HepG2 (cell line): ENCODE measurements around the gene C6orf62. TPM values are rescaled to one million over a fixed set of nuclear protein-coding genes. Genes with fewer than 3 reads are reported as not detected.
A peak's percentile ranks its signal among the peaks of the same experiment; 100 is the strongest.

Source experiments
- ARID5B ChIP-seq: IDR thresholded peaks from 2 replicates; pipeline ENCODE4 v1.4.0; 2020; ENCODE audit warnings: mild to moderate bottlenecking, missing genetic modification reagents
- GMEB1 ChIP-seq: sonication (generic); formaldehyde crosslinking; IDR thresholded peaks from 2 replicates; pipeline ENCODE4 v1.5.1; 2020; ENCODE audit warnings: missing genetic modification reagents, mild to moderate bottlenecking, borderline replicate concordance
- HMG20A ChIP-seq: IDR thresholded peaks from 2 replicates; pipeline ENCODE4 v1.6.1; 2016; ENCODE audit warnings: borderline replicate concordance
- MAFF ChIP-seq: IDR thresholded peaks from 2 replicates; pipeline ENCODE4 v1.6.1; 2011; ENCODE audit warnings: low read depth, low read length, improper control_type of control experiment
- MIXL1 ChIP-seq: IDR thresholded peaks from 2 replicates; pipeline ENCODE4 v1.6.1; 2016
- REPIN1 ChIP-seq: sonication (generic); formaldehyde crosslinking; IDR thresholded peaks from 2 replicates; pipeline ENCODE4 v1.8.0; 2022; ENCODE audit warnings: missing genetic modification reagents, low read depth, mild to moderate bottlenecking, borderline replicate concordance
- SALL1 ChIP-seq: sonication (generic); formaldehyde crosslinking; IDR thresholded peaks from 2 replicates; pipeline ENCODE4 v1.8.0; 2022; ENCODE audit warnings: mild to moderate bottlenecking, missing genetic modification reagents
- SOX6 ChIP-seq, 2 experiments: fragments of 450-650 bp in 1 of 2; sonication (generic) in 1 of 2; formaldehyde crosslinking in 1 of 2; IDR thresholded peaks; 2 replicates each; pipeline versions ENCODE4 v1.4.0 to v1.6.1; 2017 to 2020; ENCODE audit warnings: antibody characterized with exemption in 1 of 2, mild to moderate bottlenecking in 1 of 2, missing genetic modification reagents in 1 of 2
- ZBTB39 ChIP-seq: sonication (generic); formaldehyde crosslinking; IDR thresholded peaks from 2 replicates; pipeline ENCODE4 v1.5.0; 2020; ENCODE audit warnings: missing genetic modification reagents
- ZNF121 ChIP-seq: sonication (generic); formaldehyde crosslinking; IDR thresholded peaks from 2 replicates; pipeline ENCODE4 v1.5.0; 2020; ENCODE audit warnings: mild to moderate bottlenecking, missing genetic modification reagents
- ZNF616 ChIP-seq: sonication (generic); formaldehyde crosslinking; IDR thresholded peaks from 2 replicates; pipeline ENCODE4 v1.5.0; 2020; ENCODE audit warnings: low read depth, mild to moderate bottlenecking, missing genetic modification reagents
- polyA plus RNA-seq, 8 experiments: library from polyadenylated mRNA; depleted of rRNA in 3 of 8; stranded (reverse) in 7 of 8; unstranded in 1 of 8; fragments of >200 nt; fragmentation: Illumina TruSeq in 4 of 8; extraction: Trizol in 4 of 8; gene quantifications; 2 replicates each; pipeline versions ENCODE4 v1.2.1 to v1.2.3, GENCODE V29; 2011 to 2016; ENCODE audit warnings: low read depth in 4 of 8, missing spikeins in 1 of 8, mixed read lengths in 1 of 8; ENCODE audit not compliant: insufficient read depth in 1 of 8
- total RNA-seq, 5 experiments: library from RNA; depleted of rRNA; stranded (reverse); fragments of >200 nt; fragmentation: Illumina TruSeq; extraction: Trizol; gene quantifications; 2 replicates each; pipeline ENCODE4 v1.2.3, GENCODE V29; 2016; ENCODE audit warnings: low read depth in 1 of 5
- TF ChIP-seq, protein P1 (sequence below): sonication (generic); formaldehyde crosslinking; IDR thresholded peaks from 2 replicates; pipeline ENCODE4 v1.4.0; 2020; ENCODE audit warnings: missing genetic modification reagents, mild to moderate bottlenecking, borderline replicate concordance
- TF ChIP-seq, protein P2 (sequence below): sonication (generic); formaldehyde crosslinking; IDR thresholded peaks from 2 replicates; pipeline ENCODE4 v1.8.0; 2022; ENCODE audit warnings: mild to moderate bottlenecking, missing genetic modification reagents; ENCODE audit not compliant: insufficient replicate concordance
- TF ChIP-seq, protein P3 (sequence below): sonication (generic); formaldehyde crosslinking; conservative IDR thresholded peaks from 2 replicates; pipeline ENCODE4 v1.4.0; 2020; ENCODE audit warnings: mild to moderate bottlenecking, missing genetic modification reagents, moderate library complexity

The C6orf62 gene
- total and polyA plus RNA-seq, 2 of the 13 experiments (the other 11 are each of a cell fraction or from before 2014, with no cell fraction given): 54.8 to 90.4 TPM

DNA sequence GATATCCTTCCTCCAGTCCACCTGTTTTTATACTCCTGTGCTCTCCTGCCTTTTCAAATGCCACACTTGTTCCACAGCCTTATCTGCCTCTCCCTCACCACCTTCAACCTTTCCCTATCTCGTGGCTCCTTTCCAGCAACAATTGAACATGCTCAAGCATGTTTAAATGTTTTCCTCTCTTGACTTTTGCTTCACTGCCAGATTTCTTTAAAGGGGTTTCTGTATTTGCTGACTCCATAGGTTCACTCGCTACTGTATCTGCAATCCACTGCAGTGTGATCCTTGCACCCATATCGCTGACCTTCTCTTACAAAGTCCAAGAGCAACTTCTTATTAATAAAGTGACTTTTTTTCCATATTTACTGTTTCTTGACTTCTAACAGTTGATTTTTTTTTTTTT lies 44.6 kb upstream of the C6orf62 start (continued):
- TF ChIP-seq GMEB1 (CRISPR knock-in tag) (peak; percentile 20; the same call in 1 of the 2 replicates), SOX6 (IDR thresholded peaks at IDR 0.05) (no peak), SOX6 (CRISPR knock-in tag; IDR thresholded peaks at IDR 0.05) (0 out of 2 replicates have a peak, but pooled peaks have one; percentile 41), MIXL1 (CRISPR knock-in tag) (0 out of 2 replicates have a peak, but pooled peaks have one; percentile 14), ZNF121 (CRISPR knock-in tag) (no peak), MAFF (peak; percentile 53; the same call in 1 of the 2 replicates), REPIN1 (CRISPR knock-in tag) (0 out of 2 replicates have a peak, but pooled peaks have one; percentile 26), ZBTB39 (CRISPR knock-in tag) (0 out of 2 replicates have a peak, but pooled peaks have one; percentile 27), ZNF616 (no peak), ARID5B (CRISPR knock-in tag) (peak; percentile 25; the same call in 1 of the 2 replicates), SALL1 (0 out of 2 replicates have a peak, but pooled peaks have one; percentile 10), HMG20A (CRISPR knock-in tag) (peak; percentile 32; the same call in 1 of the 2 replicates)
- TF ChIP-seq, protein P1, sequence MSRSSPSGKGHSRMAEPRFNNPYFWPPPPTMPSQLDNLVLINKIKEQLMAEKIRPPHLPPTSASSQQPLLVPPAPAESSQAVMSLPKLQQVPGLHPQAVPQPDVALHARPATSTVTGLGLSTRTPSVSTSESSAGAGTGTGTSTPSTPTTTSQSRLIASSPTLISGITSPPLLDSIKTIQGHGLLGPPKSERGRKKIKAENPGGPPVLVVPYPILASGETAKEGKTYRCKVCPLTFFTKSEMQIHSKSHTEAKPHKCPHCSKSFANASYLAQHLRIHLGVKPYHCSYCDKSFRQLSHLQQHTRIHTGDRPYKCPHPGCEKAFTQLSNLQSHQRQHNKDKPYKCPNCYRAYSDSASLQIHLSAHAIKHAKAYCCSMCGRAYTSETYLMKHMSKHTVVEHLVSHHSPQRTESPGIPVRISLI (CRISPR knock-in tag): no peak
- TF ChIP-seq, protein P2, sequence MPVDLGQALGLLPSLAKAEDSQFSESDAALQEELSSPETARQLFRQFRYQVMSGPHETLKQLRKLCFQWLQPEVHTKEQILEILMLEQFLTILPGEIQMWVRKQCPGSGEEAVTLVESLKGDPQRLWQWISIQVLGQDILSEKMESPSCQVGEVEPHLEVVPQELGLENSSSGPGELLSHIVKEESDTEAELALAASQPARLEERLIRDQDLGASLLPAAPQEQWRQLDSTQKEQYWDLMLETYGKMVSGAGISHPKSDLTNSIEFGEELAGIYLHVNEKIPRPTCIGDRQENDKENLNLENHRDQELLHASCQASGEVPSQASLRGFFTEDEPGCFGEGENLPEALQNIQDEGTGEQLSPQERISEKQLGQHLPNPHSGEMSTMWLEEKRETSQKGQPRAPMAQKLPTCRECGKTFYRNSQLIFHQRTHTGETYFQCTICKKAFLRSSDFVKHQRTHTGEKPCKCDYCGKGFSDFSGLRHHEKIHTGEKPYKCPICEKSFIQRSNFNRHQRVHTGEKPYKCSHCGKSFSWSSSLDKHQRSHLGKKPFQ (CRISPR knock-in tag): no peak
- TF ChIP-seq, protein P3, sequence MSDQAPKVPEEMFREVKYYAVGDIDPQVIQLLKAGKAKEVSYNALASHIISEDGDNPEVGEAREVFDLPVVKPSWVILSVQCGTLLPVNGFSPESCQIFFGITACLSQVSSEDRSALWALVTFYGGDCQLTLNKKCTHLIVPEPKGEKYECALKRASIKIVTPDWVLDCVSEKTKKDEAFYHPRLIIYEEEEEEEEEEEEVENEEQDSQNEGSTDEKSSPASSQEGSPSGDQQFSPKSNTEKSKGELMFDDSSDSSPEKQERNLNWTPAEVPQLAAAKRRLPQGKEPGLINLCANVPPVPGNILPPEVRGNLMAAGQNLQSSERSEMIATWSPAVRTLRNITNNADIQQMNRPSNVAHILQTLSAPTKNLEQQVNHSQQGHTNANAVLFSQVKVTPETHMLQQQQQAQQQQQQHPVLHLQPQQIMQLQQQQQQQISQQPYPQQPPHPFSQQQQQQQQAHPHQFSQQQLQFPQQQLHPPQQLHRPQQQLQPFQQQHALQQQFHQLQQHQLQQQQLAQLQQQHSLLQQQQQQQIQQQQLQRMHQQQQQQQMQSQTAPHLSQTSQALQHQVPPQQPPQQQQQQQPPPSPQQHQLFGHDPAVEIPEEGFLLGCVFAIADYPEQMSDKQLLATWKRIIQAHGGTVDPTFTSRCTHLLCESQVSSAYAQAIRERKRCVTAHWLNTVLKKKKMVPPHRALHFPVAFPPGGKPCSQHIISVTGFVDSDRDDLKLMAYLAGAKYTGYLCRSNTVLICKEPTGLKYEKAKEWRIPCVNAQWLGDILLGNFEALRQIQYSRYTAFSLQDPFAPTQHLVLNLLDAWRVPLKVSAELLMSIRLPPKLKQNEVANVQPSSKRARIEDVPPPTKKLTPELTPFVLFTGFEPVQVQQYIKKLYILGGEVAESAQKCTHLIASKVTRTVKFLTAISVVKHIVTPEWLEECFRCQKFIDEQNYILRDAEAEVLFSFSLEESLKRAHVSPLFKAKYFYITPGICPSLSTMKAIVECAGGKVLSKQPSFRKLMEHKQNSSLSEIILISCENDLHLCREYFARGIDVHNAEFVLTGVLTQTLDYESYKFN (CRISPR knock-in tag): peak; percentile 36
